Activated CD4-positive, alpha-beta T cell treated with anti-CD3 and anti-CD28 coated beads for 1 hour (primary cell): ENCODE measurements around the gene EML4.

Source experiments
- DNase-seq: peaks from one replicate; pipeline ENCODE4 v3.0.0-alpha.2; 2020

Gene EML4

DNA sequence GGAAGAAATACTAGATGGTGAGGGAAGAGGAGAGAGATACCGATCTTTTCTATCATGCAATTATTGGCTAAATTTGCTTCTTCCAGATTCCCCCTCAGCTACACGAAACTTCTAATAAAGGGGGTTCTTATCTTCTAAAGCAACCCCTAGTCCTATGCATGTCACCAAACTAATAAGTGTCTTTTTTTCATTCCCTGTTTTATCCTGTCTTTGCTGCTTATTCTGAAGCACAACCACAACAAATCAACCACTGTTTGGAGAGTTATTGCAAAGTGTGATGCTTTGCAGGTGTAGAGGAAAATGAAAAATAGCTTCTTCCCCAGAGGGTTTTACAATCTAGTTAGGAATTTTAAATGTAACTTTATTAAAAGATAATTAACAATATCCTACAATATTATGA lies 60.8 kb downstream of the EML4 start:
- no peak for DNase-seq

DNA sequence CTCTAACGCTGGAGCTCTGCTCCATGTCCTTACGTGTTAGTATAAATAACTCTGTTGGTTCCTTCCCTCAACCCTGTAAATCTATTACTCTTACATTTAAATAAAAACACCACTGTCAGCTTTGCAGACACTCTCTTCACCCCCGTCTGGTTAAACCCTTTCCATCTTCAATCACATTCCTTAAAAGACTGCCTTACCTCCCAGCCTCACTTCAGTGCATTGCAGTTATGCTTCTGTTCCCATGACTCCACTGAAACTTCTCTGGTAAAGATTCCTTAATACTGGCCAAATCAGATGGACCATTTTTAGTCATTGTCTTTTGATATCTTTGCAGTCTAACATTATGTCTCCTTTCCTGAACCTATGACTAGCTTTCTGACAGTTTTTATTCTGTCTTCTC lies 61.7 kb downstream of the EML4 start:
- DNase-seq, result no peak

DNA sequence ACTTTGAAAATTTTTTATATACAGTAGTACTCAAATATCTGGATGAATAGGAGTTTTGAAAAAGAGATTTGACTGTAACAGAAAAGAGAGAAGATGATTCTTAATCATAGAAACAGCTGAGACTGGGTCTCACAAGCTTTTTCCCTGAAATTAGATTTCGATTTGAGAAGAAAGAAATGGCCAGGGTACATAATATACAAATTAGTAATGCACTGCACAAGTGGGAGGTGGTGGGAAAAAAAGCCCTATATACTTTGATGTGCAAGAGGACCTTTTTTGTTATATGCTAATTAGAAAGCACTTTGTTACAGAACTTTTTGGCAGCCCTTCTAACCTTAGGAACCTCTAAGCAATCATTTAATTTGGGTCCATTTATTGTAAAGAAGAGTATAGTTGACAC lies 62.9 kb downstream of the EML4 start:
- DNase-seq, result no peak

DNA sequence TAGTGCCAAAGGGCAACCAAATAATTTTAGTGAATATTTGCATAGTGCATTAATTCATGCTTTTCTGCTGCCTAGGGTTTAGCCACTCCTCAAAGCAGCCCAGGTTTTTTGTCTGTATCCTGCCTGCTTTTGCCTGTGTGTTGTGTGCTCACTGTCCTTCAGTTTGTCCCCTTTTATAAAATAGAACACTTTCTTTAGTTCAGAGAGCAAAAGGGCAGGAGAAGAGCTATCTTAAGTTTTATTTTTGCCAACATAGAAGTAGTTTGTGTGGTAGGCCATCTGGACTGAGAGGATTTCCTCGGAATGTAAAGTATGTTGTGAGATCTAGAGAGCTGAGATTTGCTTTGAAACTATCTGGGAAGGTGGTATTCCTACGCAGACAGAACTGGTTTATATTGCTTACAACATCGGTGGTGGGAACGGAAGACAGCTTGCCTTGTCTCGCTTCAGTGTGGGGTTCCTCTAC lies 64.9 kb downstream of the EML4 start:
- no peak for DNase-seq

DNA sequence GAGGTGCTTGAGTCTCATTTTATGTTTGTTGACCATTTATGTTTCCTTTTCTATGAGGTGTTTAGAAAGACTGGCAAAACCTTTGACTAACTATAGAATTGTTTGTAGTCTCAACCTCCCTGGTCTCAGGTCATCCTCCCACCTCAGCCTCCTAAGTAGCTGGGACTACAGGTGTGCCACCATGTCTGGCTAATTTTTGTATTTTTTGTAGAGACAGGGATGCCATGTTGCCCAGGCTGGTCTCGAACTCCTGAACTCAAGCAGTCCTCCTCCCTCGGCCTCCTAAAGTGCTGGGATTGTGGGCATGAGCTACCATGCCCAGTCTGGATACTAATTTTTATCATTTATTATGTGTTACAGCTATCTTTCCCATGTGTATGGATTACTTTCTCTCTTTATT lies 67.8 kb downstream of the EML4 start:
- no peak for DNase-seq

DNA sequence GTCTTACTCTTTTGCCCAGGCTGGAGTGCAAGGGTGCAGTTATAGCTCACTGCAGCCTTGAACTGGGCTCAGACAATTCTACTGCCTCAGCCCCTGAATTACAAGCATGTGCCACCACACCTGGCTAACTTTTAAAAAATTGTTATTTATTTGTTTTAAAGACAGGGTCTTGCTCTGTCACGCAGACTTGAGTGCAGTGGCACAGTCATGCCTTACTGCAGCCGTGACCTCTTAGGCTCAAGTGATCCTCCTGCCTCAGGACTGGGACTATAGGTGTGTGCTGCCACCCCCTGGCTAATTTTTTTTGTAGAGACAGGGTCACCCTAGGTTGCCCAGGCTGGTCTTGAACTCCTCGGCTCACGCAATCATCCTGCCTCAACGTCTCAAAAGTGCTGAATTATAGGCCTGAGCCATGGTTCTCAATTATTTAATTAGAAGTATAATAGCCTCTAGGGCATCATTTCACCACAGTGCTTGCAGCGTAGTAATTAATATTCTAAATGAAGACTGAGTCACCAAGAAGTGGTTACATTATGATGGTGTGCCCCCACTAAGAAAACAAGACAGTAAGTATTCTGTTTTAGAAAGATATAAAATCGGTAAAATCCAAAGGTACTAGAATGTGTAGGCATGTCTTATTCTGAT lies 69.6 kb downstream of the EML4 start:
- DNase-seq, result peak; percentile 21

DNA sequence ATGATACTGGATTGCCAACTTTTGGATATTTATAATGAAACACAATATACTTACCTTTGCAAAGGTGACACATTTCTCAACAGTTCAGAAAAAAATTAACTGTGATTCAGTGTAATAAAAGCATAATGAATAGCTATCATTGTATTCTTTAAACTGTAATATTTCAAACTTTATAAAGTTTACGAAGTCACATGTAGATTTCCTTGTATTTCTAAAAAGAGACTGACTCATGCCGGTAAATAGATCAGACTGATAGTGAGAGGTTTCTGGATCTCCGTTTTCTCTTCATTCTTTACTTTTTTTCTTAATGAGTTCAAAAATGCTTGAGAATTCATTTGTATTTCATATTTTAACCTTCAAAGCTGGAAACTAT lies 70.1 kb downstream of the EML4 start:
- DNase-seq, result no peak

DNA sequence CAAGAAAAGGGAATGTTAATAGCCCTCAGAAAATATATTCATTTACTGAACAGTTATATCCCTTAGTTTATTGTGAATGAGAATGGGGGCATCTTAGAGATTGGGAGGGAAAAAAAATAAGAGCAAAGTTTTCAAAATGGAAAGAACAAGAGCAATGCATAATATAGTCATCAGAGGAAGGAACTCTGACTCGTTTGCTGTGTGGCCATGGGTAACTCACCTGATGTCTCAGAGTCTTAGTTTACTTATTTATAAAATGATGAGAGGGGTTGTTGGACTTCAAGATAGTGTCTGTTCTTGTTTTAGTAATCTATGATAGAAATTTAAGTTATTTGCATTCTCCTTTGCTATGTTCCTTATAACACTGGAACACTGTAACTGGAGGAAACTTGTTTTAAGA lies 70.7 kb downstream of the EML4 start:
- no peak for DNase-seq

DNA sequence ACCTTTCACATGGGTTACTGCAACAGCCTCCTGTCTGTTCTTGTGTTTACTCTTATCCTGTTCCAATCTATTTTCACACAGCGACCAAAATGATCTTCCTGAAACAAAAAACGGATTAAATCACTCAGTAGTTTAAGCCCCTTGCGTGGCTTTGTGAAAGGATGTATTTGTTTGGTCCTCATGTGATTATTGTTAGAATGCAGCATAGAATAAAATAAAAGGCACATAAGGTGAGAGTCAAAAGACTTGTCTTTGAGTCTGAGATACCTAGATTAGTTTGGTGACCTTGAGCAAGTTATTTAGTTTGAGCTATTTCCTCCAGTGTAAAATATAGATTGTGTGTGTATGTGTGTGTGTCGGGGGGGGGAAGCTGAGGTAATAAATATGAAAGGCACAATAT lies 72.4 kb downstream of the EML4 start:
- no peak for DNase-seq

DNA sequence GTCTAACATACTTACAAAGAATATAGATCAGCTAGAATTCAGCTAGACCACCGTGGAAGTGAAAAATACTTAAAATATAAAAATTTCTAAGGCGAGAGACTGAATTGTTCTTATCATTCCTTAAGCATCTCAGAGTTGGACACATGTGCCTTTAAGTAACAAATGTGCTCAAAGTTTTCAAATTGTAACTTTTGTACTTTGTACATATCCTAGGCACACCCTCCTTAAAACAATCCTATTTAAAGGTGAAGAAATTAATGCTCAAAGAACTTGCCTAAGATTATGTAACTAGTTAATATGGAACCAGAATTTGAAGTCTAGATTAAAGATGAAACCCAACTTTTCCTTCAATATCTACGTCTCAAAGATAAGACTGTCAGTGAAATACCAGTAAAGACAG lies 74.1 kb downstream of the EML4 start:
- no peak for DNase-seq

DNA sequence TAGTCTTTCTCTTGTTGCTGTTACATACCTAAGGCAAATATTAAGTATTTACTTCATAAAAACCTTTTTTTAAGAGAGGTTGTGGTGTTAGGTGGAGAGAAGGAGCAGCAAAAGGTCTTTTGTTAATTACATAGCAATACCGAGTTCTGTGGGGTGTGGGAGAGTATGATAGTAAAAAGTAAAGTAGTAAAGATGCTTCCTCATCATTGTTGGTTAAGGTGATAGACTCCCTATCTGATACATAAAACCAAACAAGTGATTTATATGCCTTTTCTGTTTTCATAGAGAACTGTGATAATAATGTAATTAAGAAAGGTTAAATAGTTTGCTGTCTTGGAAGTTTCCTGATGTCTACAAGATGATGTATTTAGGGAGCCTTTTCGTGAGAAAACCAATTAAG lies 75.4 kb downstream of the EML4 start:
- no peak for DNase-seq

DNA sequence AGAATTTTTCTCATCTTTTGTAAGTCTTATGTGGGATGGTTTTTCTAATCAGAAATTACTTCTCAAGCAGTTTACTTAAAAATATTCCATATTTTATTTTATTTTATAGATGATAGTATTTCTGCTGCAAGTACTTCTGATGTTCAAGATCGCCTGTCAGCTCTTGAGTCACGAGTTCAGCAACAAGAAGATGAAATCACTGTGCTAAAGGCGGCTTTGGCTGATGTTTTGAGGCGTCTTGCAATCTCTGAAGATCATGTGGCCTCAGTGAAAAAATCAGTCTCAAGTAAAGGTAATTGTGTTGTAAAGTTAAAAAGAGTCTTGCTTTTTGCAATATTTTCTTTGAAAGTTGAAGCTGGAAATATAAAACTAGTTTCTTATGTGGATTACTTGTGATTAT lies 76.2 kb downstream of the EML4 start:
- no peak for DNase-seq

DNA sequence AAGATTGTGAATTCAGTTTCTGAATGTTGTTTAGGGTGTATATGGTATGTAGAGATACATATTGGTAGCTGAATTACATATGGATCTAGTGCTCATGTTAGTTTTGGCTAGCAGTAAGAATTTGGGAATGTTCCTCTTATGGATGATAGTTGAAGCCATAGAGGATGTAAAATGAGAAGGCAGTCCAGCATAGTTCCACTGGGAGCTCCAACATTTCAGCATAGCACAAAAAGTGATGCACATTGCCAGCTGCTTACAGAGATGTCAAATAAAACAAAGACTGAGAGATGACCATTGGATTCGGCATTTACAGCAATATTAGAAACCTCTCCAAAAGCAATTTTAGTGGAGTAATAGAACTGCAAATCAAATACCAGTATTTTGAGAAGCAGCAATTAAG lies 77.4 kb downstream of the EML4 start:
- no peak for DNase-seq

DNA sequence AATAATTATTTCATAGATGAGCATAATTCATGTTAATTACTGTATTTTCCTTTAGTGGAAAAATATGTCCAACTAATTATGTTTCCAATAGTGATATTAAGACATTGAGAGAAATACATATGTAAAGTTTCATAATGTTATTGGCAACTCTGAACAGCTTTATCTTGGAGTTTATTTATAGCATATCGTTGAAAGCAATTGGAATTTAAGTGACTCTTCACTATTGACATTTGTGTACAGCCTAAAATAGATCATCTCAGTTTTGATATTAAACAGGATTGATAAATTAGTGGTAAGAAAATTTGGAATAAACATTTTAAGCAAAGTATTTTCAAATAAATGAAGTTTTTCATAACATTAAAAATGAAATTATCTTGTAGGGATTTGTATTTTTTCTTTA lies 79.7 kb downstream of the EML4 start:
- no peak for DNase-seq

DNA sequence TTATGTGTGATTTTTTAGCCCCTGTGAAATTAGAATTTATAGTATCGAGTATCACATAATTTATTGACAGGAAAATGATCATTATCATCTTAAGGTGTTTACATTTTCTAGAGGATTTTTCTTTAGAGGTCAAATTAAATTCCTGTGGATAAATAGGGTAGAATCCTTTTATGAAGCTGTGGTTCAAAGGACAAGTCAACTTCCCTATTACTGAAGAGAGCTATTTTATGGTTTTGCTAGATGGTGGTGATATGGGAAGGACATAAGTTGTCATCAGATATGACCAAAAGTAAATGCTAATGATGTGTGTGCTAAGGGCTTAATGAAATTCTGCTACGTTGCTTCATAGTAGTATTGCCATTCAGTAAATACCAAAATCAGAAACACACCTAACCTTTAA lies 80.1 kb downstream of the EML4 start:
- DNase-seq, result no peak

DNA sequence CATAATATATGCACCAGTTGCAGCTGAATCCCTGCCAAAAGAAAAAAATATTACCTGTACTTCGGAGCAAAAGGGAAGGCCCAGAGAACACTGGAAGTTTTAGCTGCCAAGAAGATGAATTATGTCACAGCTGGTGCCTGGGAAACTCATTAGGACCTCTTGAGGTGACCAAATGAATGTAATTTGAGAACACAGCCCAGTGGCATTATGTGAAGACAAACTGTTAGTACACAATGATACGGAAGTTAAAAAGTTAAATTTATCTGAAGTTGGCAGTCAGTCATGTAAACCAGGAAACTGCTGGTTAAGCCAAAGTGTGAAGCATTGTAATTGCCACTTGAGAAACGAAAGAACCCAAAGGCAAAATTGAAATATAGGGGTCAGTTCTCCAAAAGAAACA lies 80.7 kb downstream of the EML4 start:
- DNase-seq, result no peak

DNA sequence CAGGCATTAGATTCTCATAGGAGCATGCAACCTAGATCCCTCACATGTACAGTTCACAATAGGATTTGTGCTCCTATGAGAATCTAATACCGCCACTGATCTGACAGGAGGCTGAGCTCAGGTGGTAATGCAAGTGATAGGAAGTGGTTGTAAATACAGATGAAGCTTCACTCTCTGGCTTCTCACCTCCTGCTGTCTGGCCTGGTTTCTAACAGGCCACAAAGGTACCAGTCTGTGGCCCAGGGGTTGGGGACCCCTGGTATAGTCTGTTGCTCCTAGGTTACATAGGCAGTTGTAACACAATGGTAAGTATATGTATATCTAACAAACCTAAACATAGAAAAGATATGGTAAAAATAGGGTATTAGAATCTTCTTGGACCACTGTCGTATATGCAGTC lies 81.8 kb downstream of the EML4 start:
- DNase-seq, result no peak

DNA sequence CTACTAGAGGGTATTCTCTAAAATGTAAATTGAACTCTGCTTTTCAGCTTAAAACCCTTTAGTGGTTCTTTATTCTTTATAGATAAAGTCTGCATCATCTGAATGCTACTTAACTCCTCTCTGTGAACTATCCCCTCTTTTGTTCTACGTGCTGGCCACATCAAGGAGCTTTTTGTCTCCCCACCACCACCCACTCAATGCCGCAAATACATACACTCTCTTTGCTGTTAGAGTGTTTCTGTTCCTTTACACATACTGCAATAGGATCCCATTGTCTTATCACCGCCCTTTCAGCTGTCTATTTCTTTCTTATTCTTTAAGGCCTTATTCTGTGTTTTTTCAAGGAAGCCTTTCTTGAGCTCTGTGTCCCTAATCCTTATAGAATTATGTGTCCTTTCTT lies 83.3 kb downstream of the EML4 start:
- no peak for DNase-seq

DNA sequence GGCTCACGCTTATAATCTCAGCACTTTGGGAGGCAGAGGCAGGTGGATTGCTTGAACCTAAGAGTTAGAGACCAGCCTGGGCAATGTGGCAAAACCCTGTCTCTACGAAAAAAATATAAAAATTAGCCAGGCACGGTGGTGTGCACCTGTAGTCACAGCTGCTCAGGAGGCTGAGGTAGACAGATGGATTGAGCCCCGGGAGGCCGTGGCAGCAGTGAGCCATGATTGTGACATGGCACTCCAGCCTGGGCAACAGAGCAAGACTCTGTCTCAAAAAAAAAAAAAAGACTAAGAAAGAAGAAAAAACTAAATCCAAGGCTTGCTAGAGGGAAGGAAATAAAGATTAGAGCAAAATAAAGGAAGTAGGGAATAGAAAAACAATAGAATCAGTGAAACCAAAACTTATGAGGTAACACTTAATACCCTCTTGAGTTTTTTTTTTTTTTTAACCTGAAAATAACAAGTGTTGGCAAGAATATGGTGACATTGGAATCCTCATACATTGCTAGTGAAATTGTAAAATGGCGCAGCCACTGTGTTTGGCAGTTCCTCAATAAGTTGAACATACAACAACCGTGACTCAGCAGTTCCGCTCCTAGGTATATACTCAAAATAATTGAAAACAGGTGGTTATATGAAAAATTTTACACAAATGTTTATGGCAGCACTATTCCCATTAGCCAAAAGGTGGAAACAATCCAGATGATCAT lies 85.2 kb downstream of the EML4 start:
- DNase-seq, result no peak

DNA sequence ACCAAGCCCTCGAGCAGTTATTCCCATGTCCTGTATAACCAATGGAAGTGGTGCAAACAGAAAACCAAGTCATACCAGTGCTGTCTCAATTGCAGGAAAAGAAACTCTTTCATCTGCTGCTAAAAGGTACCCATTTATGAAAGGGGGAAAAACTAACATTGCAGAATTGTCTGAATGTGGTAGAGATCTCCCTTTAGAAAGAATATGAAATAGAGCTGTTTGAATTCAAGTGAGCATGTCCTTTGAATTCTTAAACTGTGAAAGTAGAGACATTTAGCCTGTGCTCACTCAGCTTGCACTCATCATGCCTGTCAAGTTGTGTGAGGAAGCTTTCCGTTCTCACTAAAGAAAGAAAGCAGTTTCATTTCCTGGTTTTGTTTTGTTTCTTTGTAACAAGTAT lies 87.4 kb downstream of the EML4 start:
- DNase-seq, result no peak

DNA sequence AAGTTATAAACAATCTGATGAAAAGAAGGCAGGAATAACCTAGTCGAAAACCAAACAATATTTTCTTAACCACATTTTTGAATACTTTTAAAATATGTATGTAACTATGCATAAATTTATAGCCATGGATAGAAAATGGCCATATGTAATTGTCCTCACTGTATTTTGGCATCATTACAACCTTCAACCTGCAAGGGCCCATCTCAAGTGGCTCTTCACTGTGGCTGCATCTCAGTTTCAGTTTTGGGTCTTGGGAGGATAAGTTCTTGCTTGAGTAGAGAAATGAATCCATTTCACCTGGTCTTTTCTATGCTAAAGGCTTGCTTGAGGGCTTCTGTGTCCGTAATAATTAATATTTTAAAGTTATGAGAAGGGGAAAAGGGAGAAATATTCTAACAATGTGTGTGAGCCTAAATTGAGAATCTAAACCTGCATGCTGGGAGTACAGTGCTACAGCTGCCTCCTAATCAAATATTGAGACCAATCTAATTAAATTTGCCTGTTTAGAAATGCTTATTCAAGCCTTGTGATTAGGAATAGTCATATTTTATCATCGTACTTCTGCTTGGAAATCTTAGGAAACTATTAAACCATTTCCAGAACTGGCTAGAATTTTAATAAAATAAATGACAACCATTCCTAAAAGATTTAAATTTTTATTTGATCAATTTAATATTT lies 92.5 kb downstream of the EML4 start:
- DNase-seq, result no peak

DNA sequence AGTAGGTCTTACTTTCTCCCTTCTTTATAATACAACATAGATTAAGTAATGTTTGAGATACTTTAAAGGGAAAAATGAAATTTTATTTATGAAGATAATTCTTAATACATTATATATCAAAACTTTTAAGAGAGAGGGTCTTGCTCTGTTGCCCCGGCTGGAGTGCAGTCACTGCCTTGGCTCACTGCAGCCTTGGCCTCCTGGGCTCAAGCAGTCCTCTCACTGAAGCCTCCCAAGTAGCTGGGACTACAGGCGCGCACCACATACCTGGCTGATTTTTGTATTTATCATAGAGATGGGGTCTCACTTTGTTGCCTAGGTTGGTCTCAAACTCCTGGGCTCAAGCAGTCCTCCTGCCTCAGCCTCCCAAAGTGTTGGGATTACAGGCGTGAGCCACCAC lies 97.1 kb downstream of the EML4 start:
- no peak for DNase-seq

DNA sequence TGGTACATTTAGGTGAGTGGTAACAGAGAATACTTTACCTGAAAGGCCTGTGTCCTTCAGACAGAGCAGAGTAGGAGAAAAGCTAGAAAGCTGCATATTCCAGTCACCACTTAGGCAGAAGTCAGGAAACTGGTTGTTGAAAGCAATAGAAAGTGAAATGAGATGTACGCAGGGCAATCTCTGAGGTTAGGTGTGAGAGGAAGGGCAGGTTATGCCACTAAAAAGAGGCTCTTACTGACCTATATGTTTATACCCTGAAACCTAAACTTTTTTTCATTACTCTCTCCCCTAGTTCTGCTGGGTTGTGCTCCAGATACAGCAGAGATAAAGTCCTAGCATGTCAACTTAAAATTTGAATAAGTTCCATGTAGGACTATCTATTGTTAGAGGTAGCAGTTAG lies 98.4 kb downstream of the EML4 start:
- DNase-seq, result no peak

DNA sequence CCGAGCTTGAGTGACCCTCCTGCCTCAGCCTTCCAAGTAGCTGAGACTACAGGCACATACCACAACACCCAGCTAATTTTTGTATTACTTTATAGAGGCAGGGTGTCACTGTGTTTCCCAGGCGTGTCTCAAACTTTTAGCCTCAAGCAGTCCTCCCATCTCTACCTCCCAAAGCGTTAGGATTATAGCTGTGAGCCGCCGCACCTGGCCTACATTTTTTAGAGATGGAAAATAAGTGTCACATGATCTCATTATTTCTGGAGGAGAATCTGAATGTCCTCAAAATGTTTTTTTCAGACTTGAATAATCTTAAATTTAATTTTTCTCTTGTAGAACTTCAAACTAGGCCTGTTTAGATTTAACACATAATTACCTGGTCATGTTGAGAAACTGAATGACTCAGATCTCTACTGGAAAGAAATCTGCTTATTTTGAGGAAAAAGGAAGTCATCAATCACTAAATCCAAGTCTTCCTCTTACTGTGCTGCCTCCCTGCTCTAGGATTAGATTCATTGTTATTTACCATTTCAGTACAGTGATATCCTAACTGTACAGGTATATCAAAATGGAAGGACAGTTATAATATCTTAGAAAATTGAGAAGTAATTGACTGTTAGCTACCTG lies 99.5 kb downstream of the EML4 start:
- DNase-seq, result no peak
